Left ventricle myocardium inferior (tissue), 1 donor: Measurements from ENCODE around the gene PCSK7. TPM values are rescaled to one million over a fixed set of nuclear protein-coding genes. Genes with fewer than 3 reads are reported as not detected.
"Not testable (repeated sequence)": the region's sequence is repeated elsewhere in the genome, so short reads cannot be mapped to it uniquely, and the experiment has no call there.

Source experiments
- DNase-seq: peaks from one replicate; pipeline ENCODE4 v3.0.0-alpha.2; 2020
- H3K27ac ChIP-seq: fragments of 200-600 bp; replicated peaks from 2 replicates; pipeline ENCODE4 v1.8.0; 2021
- H3K27me3 ChIP-seq: fragments of 200-600 bp; 2 replicates; pipeline ENCODE4 v1.8.0; 2021; ENCODE audit warnings: low read depth
- H3K36me3 ChIP-seq: fragments of 200-600 bp; 2 replicates; pipeline ENCODE4 v1.8.0; 2021
- H3K4me1 ChIP-seq: fragments of 200-600 bp; 2 replicates; pipeline ENCODE4 v1.8.0; 2021
- H3K4me3 ChIP-seq: fragments of 200-600 bp; 2 replicates; pipeline ENCODE4 v1.8.0; 2021; ENCODE audit warnings: mild to moderate bottlenecking, moderate library complexity
- H3K9me3 ChIP-seq: fragments of 200-600 bp; replicated peaks from 2 replicates; pipeline ENCODE4 v1.8.0; 2021
- intact Hi-C: fragments of 100-400 bp; cut with micrococcal nuclease; formaldehyde crosslinking; loops from one replicate; pipeline ENCODE4 v1.11.0; 2022
- long read RNA-seq: library from polyadenylated mRNA; unstranded; transcript quantifications from one replicate; pipeline ENCODE4 v2.0.0, GENCODE V29; 2021
- total RNA-seq: library from RNA; stranded (reverse); fragmentation: NEBNext Ultra II Directional; extraction: Animal tissue kit (Norgen Biotek cat#: 25700); gene quantifications from one replicate; pipeline ENCODE4 v1.2.1, GENCODE V29; 2021
- TF ChIP-seq, protein P1 (sequence below): fragments of 200-600 bp; IDR thresholded peaks from 2 replicates; pipeline ENCODE4 v1.8.0; 2021; ENCODE audit warnings: antibody characterized with exemption, mild to moderate bottlenecking, borderline replicate concordance
- donor health status: DM: no; HTN: yes; CAD: no; lungs with severe emphysema.

Gene PCSK7, protein sequence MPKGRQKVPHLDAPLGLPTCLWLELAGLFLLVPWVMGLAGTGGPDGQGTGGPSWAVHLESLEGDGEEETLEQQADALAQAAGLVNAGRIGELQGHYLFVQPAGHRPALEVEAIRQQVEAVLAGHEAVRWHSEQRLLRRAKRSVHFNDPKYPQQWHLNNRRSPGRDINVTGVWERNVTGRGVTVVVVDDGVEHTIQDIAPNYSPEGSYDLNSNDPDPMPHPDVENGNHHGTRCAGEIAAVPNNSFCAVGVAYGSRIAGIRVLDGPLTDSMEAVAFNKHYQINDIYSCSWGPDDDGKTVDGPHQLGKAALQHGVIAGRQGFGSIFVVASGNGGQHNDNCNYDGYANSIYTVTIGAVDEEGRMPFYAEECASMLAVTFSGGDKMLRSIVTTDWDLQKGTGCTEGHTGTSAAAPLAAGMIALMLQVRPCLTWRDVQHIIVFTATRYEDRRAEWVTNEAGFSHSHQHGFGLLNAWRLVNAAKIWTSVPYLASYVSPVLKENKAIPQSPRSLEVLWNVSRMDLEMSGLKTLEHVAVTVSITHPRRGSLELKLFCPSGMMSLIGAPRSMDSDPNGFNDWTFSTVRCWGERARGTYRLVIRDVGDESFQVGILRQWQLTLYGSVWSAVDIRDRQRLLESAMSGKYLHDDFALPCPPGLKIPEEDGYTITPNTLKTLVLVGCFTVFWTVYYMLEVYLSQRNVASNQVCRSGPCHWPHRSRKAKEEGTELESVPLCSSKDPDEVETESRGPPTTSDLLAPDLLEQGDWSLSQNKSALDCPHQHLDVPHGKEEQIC
- total RNA-seq: 24.0 TPM
- long read RNA-seq, full-length matches to known transcripts: 44 of 72 reads
- long read RNA-seq, partial matches to known transcripts: 11 of 72 reads
- long read RNA-seq, other reads (novel, unspliced or antisense): 17 of 72 reads

DNA sequence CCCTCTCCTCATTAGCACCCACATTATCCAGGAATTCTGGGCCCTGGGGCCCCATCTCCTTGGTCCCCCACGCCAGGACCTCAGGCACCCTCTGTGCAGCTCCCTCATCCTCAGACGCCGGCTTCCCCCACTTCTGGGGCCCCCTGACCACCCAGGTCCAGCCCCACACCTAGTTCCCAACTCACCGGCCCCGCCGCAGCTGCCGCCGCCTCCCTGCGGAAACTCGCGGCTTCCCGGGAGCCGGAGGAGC is at the start of gene PCSK7:
Gene PCSK7, minus strand, starts transcription at position 232 of the 250 bp plus-strand sequence. CDS start 2,229 bp downstream, outside the sequence.
- Histone ChIP-seq H3K9me3 (no peaks in the 10 kb centered on the region), H3K36me3 (peaks cover 34% of the 10 kb centered on the region), H3K4me3 (peak within 1 kb of the TSS; percentile 99), H3K27ac (peak within 1 kb of the TSS; percentile 99), H3K27me3 (no peaks in the 10 kb centered on the region), H3K4me1 (peaks cover 48% of the 10 kb centered on the region)
- TF ChIP-seq, protein P1, sequence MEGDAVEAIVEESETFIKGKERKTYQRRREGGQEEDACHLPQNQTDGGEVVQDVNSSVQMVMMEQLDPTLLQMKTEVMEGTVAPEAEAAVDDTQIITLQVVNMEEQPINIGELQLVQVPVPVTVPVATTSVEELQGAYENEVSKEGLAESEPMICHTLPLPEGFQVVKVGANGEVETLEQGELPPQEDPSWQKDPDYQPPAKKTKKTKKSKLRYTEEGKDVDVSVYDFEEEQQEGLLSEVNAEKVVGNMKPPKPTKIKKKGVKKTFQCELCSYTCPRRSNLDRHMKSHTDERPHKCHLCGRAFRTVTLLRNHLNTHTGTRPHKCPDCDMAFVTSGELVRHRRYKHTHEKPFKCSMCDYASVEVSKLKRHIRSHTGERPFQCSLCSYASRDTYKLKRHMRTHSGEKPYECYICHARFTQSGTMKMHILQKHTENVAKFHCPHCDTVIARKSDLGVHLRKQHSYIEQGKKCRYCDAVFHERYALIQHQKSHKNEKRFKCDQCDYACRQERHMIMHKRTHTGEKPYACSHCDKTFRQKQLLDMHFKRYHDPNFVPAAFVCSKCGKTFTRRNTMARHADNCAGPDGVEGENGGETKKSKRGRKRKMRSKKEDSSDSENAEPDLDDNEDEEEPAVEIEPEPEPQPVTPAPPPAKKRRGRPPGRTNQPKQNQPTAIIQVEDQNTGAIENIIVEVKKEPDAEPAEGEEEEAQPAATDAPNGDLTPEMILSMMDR: no peak
- intact Hi-C loops: no loop called here
- no peak for DNase-seq

DNA sequence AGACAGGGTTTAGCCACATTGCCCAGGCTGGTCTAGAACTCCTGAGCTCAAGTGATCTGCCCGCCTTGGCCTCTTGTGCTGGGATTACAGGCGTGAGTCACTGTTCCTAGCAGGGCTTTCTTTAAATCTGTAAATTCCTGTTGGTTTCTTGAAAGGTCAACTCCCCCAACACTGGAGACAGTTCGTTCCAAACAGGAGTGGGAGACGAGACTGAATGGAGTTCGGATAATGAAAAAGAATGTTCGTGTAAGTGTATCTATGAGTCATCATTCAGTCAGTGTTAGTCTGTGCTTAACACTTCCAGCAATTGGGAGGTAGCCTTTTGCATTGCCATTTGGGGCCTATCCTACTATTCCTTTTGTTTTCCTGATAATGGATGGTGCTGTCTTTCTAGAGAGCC is 49.3 kb upstream of the PCSK7 start:
- Histone ChIP-seq H3K9me3 (no peaks in the 10 kb centered on the region), H3K27ac (no peak overlapping the region), H3K36me3 (peaks cover 67% of the 10 kb centered on the region), H3K4me1 (no peaks in the 10 kb centered on the region), H3K4me3 (no peak overlapping the region), H3K27me3 (no peaks in the 10 kb centered on the region)
- TF ChIP-seq, protein P1: no peak
- intact Hi-C loops: no loop called here
- no peak for DNase-seq

DNA sequence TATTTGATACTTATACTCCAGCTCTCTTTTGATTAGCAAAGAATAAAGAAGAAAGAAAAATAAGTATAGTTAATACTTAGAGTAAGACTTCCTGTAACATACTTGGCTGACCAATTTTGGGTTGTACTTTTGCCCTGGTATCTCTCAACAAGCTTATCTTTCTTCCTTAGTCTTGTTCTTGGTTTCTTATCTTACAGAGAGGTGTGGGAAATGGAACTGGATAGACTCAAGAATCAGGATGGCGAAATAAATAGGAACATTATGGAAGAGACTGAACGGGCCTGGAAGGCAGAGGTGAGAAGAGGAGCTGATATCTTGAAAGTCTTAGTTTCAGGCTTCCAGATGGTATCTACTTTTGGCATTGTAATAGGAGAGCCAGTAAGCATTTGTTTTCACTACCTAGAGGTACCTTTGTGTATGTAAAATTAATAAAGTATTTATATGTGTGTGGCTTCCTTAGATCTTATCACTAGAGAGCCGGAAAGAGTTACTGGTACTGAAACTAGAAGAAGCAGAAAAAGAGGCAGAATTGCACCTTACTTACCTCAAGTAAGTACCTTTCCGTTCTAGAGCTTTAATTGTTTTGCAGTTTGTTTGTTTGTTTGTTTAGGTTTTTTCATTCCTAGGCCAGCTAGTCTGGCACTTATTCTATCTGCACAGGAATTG is 48.0 kb upstream of the PCSK7 start:
- Histone ChIP-seq H3K27ac (no peak overlapping the region), H3K4me1 (no peaks in the 10 kb centered on the region), H3K4me3 (no peak overlapping the region), H3K36me3 (peaks cover 60% of the 10 kb centered on the region), H3K27me3 (no peaks in the 10 kb centered on the region), H3K9me3 (no peaks in the 10 kb centered on the region)
- TF ChIP-seq, protein P1: no peak
- DNase-seq: no peak
- intact Hi-C loops: no loop called here

DNA sequence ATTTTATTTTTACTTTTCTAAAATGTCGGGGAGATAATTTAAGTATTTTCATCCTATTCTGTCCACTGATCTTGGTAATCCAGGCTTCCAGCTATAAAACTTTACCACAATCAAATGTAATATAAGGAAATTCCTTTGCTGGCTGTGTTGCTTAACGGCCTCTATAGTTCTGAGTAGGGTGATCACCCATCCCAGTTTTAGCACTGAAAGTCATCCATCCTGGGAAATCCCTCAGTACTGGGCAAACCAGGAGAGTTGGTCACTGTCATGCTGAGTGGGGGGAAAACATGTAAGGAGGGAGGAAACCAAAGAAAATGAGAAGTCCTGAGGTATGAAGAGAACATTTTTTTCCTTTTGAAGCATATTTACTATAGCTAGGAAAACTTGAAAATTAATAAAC is 46.5 kb upstream of the PCSK7 start:
- Histone ChIP-seq H3K36me3 (peaks cover 59% of the 10 kb centered on the region), H3K9me3 (peaks cover 3% of the 10 kb centered on the region), H3K4me3 (no peak overlapping the region), H3K27me3 (no peaks in the 10 kb centered on the region), H3K4me1 (no peaks in the 10 kb centered on the region), H3K27ac (no peak overlapping the region)
- TF ChIP-seq, protein P1: no peak
- intact Hi-C loops: no loop called here
- DNase-seq: no peak

DNA sequence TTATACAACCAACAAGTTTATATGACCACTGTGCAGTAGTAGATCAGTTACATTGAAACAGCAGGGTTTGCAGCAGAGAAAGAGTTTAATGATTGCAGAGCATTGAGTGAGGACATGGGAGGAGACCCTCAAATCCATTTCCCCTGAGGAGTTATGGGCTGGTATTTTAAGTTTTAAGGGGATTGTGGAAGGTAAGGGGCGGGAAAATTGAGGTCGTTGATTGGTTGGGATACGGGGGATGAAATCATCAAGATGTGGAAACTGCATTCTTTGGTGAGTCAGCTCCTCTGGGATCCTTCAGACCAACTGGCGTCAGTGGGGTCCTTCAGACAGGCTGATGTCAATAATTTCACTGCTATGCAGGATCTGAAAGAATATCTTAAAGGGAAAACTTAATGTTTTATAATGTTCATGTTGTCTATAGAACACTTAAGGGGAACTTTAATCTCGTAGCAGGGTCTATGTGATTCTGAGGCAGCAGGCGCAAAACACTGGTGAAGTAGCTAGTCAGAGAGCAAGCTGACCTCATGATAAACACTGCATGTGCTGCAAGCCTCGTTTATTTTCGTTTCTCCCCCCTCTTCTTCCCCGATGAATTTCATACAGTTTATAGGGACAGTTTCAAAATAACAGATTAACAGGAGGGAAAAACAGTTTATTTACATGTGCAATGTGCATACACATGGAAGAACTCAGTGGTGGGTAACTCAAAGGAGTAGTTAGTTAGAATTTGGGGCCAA is 41.8 kb upstream of the PCSK7 start:
- H3K4me3 ChIP-seq: no peak overlapping the region
- intact Hi-C loops: no loop called here
- TF ChIP-seq, protein P1: no peak
- H3K4me1 ChIP-seq: no peaks in the 10 kb centered on the region
- peaks cover 6% of the 10 kb centered on the region for H3K9me3 ChIP-seq
- no peak for DNase-seq
- no peak overlapping the region for H3K27ac ChIP-seq
- H3K27me3 ChIP-seq: no peaks in the 10 kb centered on the region
- peaks cover 25% of the 10 kb centered on the region for H3K36me3 ChIP-seq

DNA sequence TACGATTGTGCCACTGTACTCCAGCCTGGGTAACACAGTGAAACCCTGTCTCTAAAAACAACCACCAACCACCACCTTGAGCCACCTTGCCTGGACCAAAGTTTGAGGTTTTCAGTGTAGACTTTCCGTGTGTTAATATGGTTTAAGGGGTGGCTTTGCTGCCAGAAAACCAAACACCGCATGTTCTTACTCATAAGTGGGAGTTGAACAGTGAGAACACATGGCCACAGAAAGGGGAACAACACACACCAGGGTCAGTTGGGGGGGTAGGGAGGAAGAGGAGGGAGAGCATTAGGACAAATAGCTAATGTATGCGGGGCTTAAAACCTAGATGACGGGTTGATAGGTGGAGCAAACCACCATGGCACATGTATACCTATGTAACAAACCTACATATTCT is 40.3 kb upstream of the PCSK7 start:
- intact Hi-C loops, H3K27ac ChIP-seq, H3K9me3 ChIP-seq, H3K4me1 ChIP-seq, H3K4me3 ChIP-seq, H3K27me3 ChIP-seq, DNase-seq: not testable (repeated sequence)
- H3K36me3 ChIP-seq: peaks cover 34% of the 10 kb centered on the region
